22Rv1 (cell line): Measurements from ENCODE around the gene SEC24C.

Source experiments
- ZFX ChIP-seq: fragments of 450-650 bp; IDR thresholded peaks from 2 replicates; pipeline ENCODE4 v1.6.1; 2017; ENCODE audit warnings: antibody characterized with exemption, borderline replicate concordance
- TF ChIP-seq, protein P1 (sequence below): fragments of 450-650 bp; IDR thresholded peaks from 2 replicates; pipeline ENCODE4 v1.5.1; 2017; ENCODE audit warnings: mild to moderate bottlenecking

DNA sequence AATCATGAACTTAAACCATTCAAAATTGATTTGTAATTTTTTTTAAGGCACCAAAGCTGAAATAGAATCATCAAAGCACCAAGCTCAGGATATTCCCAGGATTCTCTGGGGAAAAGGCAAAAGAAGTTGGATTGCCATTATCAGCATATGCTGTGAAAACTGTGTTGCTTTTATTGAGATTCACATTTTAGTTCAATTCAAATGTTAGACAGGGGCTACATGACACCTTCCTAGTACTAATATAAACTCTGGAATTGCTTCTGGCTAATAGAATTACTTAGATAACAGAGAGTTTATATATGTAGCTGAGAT, 71.5 kb downstream of the SEC24C start:
- TF ChIP-seq, protein P1, sequence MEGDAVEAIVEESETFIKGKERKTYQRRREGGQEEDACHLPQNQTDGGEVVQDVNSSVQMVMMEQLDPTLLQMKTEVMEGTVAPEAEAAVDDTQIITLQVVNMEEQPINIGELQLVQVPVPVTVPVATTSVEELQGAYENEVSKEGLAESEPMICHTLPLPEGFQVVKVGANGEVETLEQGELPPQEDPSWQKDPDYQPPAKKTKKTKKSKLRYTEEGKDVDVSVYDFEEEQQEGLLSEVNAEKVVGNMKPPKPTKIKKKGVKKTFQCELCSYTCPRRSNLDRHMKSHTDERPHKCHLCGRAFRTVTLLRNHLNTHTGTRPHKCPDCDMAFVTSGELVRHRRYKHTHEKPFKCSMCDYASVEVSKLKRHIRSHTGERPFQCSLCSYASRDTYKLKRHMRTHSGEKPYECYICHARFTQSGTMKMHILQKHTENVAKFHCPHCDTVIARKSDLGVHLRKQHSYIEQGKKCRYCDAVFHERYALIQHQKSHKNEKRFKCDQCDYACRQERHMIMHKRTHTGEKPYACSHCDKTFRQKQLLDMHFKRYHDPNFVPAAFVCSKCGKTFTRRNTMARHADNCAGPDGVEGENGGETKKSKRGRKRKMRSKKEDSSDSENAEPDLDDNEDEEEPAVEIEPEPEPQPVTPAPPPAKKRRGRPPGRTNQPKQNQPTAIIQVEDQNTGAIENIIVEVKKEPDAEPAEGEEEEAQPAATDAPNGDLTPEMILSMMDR, result no peak
- TF ChIP-seq ZFX, result no peak
